H1 (cell line): ENCODE results near the gene CYTH1.

Source experiments
- CHD7 ChIP-seq: fragments of 300-600 bp; sonication (generic); IDR thresholded peaks from 2 replicates; pipeline ENCODE4 v1.7.1; 2012; ENCODE audit warnings: low read length, moderate library complexity, mild to moderate bottlenecking, inconsistent platforms; ENCODE audit not compliant: insufficient replicate concordance
- EZH2 ChIP-seq: fragments of 200-600 bp; sonication (generic); IDR thresholded peaks from 2 replicates; pipeline ENCODE4 v1.7.1; 2012; ENCODE audit warnings: low read depth, mild to moderate bottlenecking, moderate library complexity, low read length, inconsistent platforms; ENCODE audit not compliant: severe bottlenecking
- MAFK ChIP-seq: IDR thresholded peaks from 2 replicates; pipeline ENCODE4 v1.6.1; 2012; ENCODE audit warnings: low read depth, mild to moderate bottlenecking, improper control_type of control experiment, low read length
- MAX ChIP-seq: IDR thresholded peaks from 2 replicates; pipeline ENCODE4 v1.6.1; 2012; ENCODE audit warnings: inconsistent platforms
- PHF8 ChIP-seq: fragments of 200-600 bp; sonication (generic); conservative IDR thresholded peaks from 2 replicates; pipeline ENCODE4 v1.7.1; 2012; ENCODE audit warnings: low read depth, mild to moderate bottlenecking, inconsistent platforms, low read length, moderate library complexity
- POLR2A ChIP-seq, 2 experiments: IDR thresholded peaks; 1 replicate in 1 of 2; 2 replicates in 1 of 2; pipeline ENCODE4 v1.6.1; 2011; ENCODE audit warnings: low read depth in 2 of 2, low read length in 2 of 2, mild to moderate bottlenecking in 2 of 2; ENCODE audit errors: control extremely low read depth in 1 of 2
- POLR2AphosphoS5 ChIP-seq: IDR thresholded peaks from 2 replicates; pipeline ENCODE4 v1.6.1; 2011; ENCODE audit warnings: low read depth, low read length
- SIN3A ChIP-seq, 2 experiments: IDR thresholded peaks in 1 of 2; conservative IDR thresholded peaks in 1 of 2; 2 replicates each; pipeline ENCODE4 v1.6.1; 2011 to 2012; ENCODE audit warnings: low read length in 2 of 2, improper control_type of control experiment in 1 of 2, low read depth in 1 of 2, mild to moderate bottlenecking in 1 of 2
- SP1 ChIP-seq: IDR thresholded peaks from 2 replicates; pipeline ENCODE4 v1.6.1; 2011; ENCODE audit warnings: low read depth, low read length
- YY1 ChIP-seq: IDR thresholded peaks from 2 replicates; pipeline ENCODE4 v1.6.1; 2011; ENCODE audit warnings: low read depth, mild to moderate bottlenecking, low read length
- TF ChIP-seq, protein P1 (sequence below), 3 experiments: IDR thresholded peaks; 1 replicate in 2 of 3; 2 replicates in 1 of 3; pipeline versions ENCODE4 v1.5.1 to v1.6.1; 2011; ENCODE audit warnings: low read length in 3 of 3, mild to moderate bottlenecking in 3 of 3, inconsistent platforms in 2 of 3, low read depth in 1 of 3, moderate library complexity in 1 of 3; ENCODE audit not compliant: insufficient read depth in 1 of 3; ENCODE audit errors: control extremely low read depth in 1 of 3
- TF ChIP-seq, protein P2 (sequence below): IDR thresholded peaks from 2 replicates; pipeline ENCODE4 v1.6.1; 2011; ENCODE audit warnings: low read length, improper control_type of control experiment

DNA sequence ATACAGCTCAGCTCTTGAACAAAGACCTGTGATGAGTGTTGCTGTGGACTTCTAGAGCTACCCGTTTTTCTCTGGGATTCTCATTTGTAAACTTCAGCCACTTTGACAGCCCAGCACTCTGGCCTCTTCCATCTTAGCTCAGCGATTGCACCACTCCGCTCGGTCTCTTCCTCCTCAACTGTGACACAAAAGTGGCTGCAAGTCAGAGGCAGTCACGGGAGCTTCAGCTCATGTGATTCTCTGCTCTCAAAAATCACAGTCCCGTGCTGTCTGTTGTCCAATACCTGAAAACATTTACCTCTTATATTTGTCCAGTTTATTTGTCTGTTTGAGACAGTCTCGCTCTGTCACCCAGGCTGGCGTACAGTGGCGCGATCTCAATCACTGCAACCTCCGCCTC lies 129.2 kb downstream of the CYTH1 start:
- TF ChIP-seq, protein P1, sequence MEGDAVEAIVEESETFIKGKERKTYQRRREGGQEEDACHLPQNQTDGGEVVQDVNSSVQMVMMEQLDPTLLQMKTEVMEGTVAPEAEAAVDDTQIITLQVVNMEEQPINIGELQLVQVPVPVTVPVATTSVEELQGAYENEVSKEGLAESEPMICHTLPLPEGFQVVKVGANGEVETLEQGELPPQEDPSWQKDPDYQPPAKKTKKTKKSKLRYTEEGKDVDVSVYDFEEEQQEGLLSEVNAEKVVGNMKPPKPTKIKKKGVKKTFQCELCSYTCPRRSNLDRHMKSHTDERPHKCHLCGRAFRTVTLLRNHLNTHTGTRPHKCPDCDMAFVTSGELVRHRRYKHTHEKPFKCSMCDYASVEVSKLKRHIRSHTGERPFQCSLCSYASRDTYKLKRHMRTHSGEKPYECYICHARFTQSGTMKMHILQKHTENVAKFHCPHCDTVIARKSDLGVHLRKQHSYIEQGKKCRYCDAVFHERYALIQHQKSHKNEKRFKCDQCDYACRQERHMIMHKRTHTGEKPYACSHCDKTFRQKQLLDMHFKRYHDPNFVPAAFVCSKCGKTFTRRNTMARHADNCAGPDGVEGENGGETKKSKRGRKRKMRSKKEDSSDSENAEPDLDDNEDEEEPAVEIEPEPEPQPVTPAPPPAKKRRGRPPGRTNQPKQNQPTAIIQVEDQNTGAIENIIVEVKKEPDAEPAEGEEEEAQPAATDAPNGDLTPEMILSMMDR (IDR thresholded peaks at IDR 0.05; ENCODE audit: control extremely low read depth in 1 of 3, insufficient read depth in 1 of 3, low read depth in 1 of 3, low read length in 3 of 3): no peak
- TF ChIP-seq, protein P2, sequence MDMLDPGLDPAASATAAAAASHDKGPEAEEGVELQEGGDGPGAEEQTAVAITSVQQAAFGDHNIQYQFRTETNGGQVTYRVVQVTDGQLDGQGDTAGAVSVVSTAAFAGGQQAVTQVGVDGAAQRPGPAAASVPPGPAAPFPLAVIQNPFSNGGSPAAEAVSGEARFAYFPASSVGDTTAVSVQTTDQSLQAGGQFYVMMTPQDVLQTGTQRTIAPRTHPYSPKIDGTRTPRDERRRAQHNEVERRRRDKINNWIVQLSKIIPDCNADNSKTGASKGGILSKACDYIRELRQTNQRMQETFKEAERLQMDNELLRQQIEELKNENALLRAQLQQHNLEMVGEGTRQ: no peak
- TF ChIP-seq MAX (no peak), CHD7 (no peak), POLR2AphosphoS5 (no peak), SP1 (no peak), SIN3A (conservative IDR thresholded peaks at IDR 0.05 in 1 of 2, IDR thresholded peaks at IDR 0.05 in 1 of 2; ENCODE audit: low read depth in 1 of 2, low read length in 2 of 2) (no peak), YY1 (no peak), EZH2 (no peak), POLR2A (IDR thresholded peaks at IDR 0.05; ENCODE audit: control extremely low read depth in 1 of 2, low read depth in 2 of 2, low read length in 2 of 2) (no peak), PHF8 (no peak), MAFK (no peak)
